ENCODE results near the gene CIRBP.

The CIRBP gene

DNA sequence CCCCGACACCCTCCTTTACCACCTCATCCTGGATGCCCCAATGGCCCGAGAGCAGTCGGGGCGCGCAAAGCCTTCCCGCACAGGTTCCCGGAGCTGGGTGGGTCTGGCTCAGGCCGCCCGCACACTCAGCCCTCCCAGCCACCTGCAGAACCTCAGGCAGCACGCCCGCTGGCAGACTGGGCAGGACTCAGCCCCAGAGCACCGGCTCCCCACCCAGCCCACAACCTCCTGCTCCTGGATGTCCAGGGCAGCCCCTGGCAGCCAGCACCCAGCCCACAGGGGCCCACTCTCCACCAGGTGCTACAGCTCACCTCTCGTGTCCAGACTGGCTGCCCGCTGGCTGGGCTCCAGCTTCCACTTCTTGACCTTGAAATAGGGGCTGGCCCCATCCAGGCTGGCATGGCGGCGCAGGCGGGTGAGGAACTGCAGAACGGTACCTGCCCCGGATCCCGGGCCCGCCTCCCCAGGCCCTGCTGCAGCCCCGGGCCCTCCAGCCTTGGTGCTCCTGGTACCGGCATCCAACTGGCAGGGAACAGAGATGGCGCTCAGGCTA lies 35.9 kb upstream of the CIRBP start:
- Histone ChIP-seq H2BK120ac (ENCODE audit: insufficient read depth, low read length, poor library complexity) (no peak overlapping the region), H3K4me1 (ENCODE audit: control insufficient read depth in 1 of 2, insufficient read depth in 2 of 2, low read length in 2 of 2) (peaks cover 9 to 20% of the 10 kb centered on the region in 2 experiments), H4K91ac (ENCODE audit: low read depth, low read length) (no peak overlapping the region), H3K23ac (ENCODE audit: low read length) (no peak overlapping the region), H2BK12ac (ENCODE audit: low read length) (no peak overlapping the region), H3K9me3 (ENCODE audit: insufficient read depth, low read depth, low read length) (peaks cover 5% of the 10 kb centered on the region), H3K36me3 (ENCODE audit: control insufficient read depth in 1 of 2, insufficient read depth in 2 of 2, low read length in 2 of 2) (peaks cover 35 to 45% of the 10 kb centered on the region in 2 experiments), H3K79me2 (ENCODE audit: control insufficient read depth, insufficient read depth, low read length, poor library complexity) (peaks cover 1% of the 10 kb centered on the region), H3K27ac (ENCODE audit: low read depth, low read length) (no peak overlapping the region), H2BK5ac (ENCODE audit: low read depth, low read length, poor library complexity) (no peak overlapping the region), H4K12ac (ENCODE audit: low read depth, low read length) (no peak overlapping the region), H3K4ac (ENCODE audit: low read depth, low read length) (no peak overlapping the region), H3K4me3 (ENCODE audit: low read depth, low read length) (no peak overlapping the region), H3K27me3 (ENCODE audit: insufficient read depth, low read length) (no peaks in the 10 kb centered on the region), H2AFZ (ENCODE audit: insufficient read depth, low read length, poor library complexity) (no peak overlapping the region), H2AK5ac (ENCODE audit: low read length) (no peak overlapping the region), H3K9ac (ENCODE audit: low read length) (no peak overlapping the region), H3K14ac (ENCODE audit: low read length) (no peak overlapping the region), H3K4me2 (ENCODE audit: low read length) (no peak overlapping the region), H4K8ac (ENCODE audit: low read depth, low read length) (no peak overlapping the region), H3K79me1 (ENCODE audit: low read length) (peaks cover 6% of the 10 kb centered on the region), H3K18ac (ENCODE audit: low read length) (no peak overlapping the region)
- no peak for DNase-seq
- no CpG with 5 or more reads among the region's 24 CpGs for WGBS (ENCODE audit: extremely low coverage, insufficient coverage, insufficient read length)

DNA sequence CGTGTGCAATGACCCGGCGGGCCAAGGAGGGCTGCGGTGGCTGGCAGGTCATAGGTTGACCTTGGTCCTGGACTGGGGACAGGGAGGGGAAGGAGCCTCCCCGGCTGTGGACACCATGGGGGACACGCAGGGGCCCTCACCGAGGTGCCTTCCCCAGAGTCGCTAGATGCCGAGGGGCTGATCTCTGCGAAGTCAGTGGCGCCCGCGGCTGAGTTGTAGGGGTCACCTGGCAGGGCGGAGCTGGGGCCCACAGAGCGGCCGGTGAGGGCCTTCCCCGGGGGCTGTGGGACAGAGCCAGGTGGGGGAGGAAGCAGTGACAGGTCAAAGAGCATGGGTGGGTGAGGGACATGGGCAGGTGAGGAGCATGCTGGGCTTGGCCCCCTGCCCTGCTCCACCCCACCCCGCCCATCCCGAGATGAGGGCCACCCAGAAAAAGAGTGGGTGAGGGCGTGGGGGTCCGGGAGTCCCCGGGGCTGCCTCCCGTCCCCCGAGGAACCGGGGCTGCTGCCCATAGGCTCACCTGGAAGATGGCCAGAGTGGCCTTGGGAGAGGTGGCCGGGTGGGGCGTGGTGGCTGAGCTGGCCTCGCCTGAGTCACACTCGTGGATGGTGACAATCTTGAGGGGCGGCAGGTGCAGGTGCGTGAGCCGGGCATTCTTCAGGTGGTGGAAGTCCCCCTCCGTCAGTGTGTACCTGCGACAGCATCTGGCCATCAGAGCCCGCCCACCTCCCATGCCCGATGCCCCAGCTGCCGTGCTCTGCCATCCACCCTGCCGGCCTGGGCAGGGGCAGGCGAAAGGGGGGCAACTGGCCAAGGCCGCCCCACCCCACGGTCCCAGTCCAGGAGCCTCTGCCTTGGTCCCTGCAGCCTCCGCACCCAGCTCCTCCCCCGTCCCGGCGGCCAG lies 34.8 kb upstream of the CIRBP start:
- no peak for DNase-seq
- no peak overlapping the region for H2AK5ac ChIP-seq (ENCODE audit: low read length)
- no peak overlapping the region for H3K18ac ChIP-seq (ENCODE audit: low read length)
- peaks cover 1% of the 10 kb centered on the region for H3K79me2 ChIP-seq (ENCODE audit: control insufficient read depth, insufficient read depth, low read length, poor library complexity)
- no peak overlapping the region for H3K4me3 ChIP-seq (ENCODE audit: low read depth, low read length)
- no peak overlapping the region for H2BK120ac ChIP-seq (ENCODE audit: insufficient read depth, low read length, poor library complexity)
- no peak overlapping the region for H2BK12ac ChIP-seq (ENCODE audit: low read length)
- no CpG with 5 or more reads among the region's 45 CpGs for WGBS (ENCODE audit: extremely low coverage, insufficient coverage, insufficient read length)
- H3K27me3 ChIP-seq (ENCODE audit: insufficient read depth, low read length): no peaks in the 10 kb centered on the region
- H3K79me1 ChIP-seq (ENCODE audit: low read length): peaks cover 8% of the 10 kb centered on the region
- H3K9me3 ChIP-seq (ENCODE audit: insufficient read depth, low read depth, low read length): peaks cover 5% of the 10 kb centered on the region
- H3K4ac ChIP-seq (ENCODE audit: low read depth, low read length): no peak overlapping the region
- no peak overlapping the region for H3K9ac ChIP-seq (ENCODE audit: low read length)
- H2BK5ac ChIP-seq (ENCODE audit: low read depth, low read length, poor library complexity): no peak overlapping the region
- H4K12ac ChIP-seq (ENCODE audit: low read depth, low read length): no peak overlapping the region
- H2AFZ ChIP-seq (ENCODE audit: insufficient read depth, low read length, poor library complexity): no peak overlapping the region
- no peak overlapping the region for H3K14ac ChIP-seq (ENCODE audit: low read length)
- H3K23ac ChIP-seq (ENCODE audit: low read length): no peak overlapping the region
- H3K27ac ChIP-seq (ENCODE audit: low read depth, low read length): no peak overlapping the region
- no peak overlapping the region for H3K4me2 ChIP-seq (ENCODE audit: low read length)
- no peak overlapping the region for H4K8ac ChIP-seq (ENCODE audit: low read depth, low read length)
- peaks cover 30 to 35% of the 10 kb centered on the region in 2 experiments for H3K36me3 ChIP-seq (ENCODE audit: control insufficient read depth in 1 of 2, insufficient read depth in 2 of 2, low read length in 2 of 2)
- H4K91ac ChIP-seq (ENCODE audit: low read depth, low read length): no peak overlapping the region
- H3K4me1 ChIP-seq (ENCODE audit: control insufficient read depth in 1 of 2, insufficient read depth in 2 of 2, low read length in 2 of 2): peaks cover 9 to 20% of the 10 kb centered on the region in 2 experiments

DNA sequence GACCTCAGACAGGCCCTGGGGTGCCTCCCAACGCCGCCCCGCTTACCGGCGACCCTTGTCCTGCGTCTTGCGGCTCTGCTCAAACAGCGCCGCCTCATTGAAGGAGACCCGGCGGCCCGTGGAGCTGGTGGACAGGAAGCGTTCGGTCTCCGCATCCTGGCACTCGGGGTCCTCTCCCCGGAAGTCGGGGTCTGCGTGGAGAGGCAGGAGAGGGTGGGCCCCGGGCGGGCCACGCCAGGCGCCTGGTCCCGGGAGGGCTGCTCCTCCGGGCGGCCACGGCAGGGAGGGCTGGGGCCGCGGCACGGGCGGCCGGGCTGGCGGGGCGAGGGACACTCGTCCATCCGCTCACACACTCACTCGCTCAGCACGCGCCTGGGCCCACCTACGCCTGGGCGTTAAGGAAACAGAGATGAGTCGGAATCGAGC lies 34.2 kb upstream of the CIRBP start:
- no peak overlapping the region for H3K4me2 ChIP-seq (ENCODE audit: low read length)
- H4K91ac ChIP-seq (ENCODE audit: low read depth, low read length): no peak overlapping the region
- H3K14ac ChIP-seq (ENCODE audit: low read length): no peak overlapping the region
- no peak for DNase-seq
- no peaks in the 10 kb centered on the region for H3K27me3 ChIP-seq (ENCODE audit: insufficient read depth, low read length)
- no peak overlapping the region for H3K4me3 ChIP-seq (ENCODE audit: low read depth, low read length)
- no peak overlapping the region for H3K4ac ChIP-seq (ENCODE audit: low read depth, low read length)
- peaks cover 30 to 34% of the 10 kb centered on the region in 2 experiments for H3K36me3 ChIP-seq (ENCODE audit: control insufficient read depth in 1 of 2, insufficient read depth in 2 of 2, low read length in 2 of 2)
- H2BK12ac ChIP-seq (ENCODE audit: low read length): no peak overlapping the region
- H3K79me1 ChIP-seq (ENCODE audit: low read length): peaks cover 9% of the 10 kb centered on the region
- peaks cover 5% of the 10 kb centered on the region for H3K9me3 ChIP-seq (ENCODE audit: insufficient read depth, low read depth, low read length)
- H3K27ac ChIP-seq (ENCODE audit: low read depth, low read length): no peak overlapping the region
- H3K18ac ChIP-seq (ENCODE audit: low read length): no peak overlapping the region
- H2BK5ac ChIP-seq (ENCODE audit: low read depth, low read length, poor library complexity): no peak overlapping the region
- H2BK120ac ChIP-seq (ENCODE audit: insufficient read depth, low read length, poor library complexity): no peak overlapping the region
- peaks cover 1% of the 10 kb centered on the region for H3K79me2 ChIP-seq (ENCODE audit: control insufficient read depth, insufficient read depth, low read length, poor library complexity)
- H4K8ac ChIP-seq (ENCODE audit: low read depth, low read length): no peak overlapping the region
- no CpG with 5 or more reads among the region's 43 CpGs for WGBS (ENCODE audit: extremely low coverage, insufficient coverage, insufficient read length)
- H2AFZ ChIP-seq (ENCODE audit: insufficient read depth, low read length, poor library complexity): no peak overlapping the region
- H3K9ac ChIP-seq (ENCODE audit: low read length): no peak overlapping the region
- peaks cover 9 to 25% of the 10 kb centered on the region in 2 experiments for H3K4me1 ChIP-seq (ENCODE audit: control insufficient read depth in 1 of 2, insufficient read depth in 2 of 2, low read length in 2 of 2)
- no peak overlapping the region for H4K12ac ChIP-seq (ENCODE audit: low read depth, low read length)
- H2AK5ac ChIP-seq (ENCODE audit: low read length): no peak overlapping the region
- H3K23ac ChIP-seq (ENCODE audit: low read length): no peak overlapping the region

DNA sequence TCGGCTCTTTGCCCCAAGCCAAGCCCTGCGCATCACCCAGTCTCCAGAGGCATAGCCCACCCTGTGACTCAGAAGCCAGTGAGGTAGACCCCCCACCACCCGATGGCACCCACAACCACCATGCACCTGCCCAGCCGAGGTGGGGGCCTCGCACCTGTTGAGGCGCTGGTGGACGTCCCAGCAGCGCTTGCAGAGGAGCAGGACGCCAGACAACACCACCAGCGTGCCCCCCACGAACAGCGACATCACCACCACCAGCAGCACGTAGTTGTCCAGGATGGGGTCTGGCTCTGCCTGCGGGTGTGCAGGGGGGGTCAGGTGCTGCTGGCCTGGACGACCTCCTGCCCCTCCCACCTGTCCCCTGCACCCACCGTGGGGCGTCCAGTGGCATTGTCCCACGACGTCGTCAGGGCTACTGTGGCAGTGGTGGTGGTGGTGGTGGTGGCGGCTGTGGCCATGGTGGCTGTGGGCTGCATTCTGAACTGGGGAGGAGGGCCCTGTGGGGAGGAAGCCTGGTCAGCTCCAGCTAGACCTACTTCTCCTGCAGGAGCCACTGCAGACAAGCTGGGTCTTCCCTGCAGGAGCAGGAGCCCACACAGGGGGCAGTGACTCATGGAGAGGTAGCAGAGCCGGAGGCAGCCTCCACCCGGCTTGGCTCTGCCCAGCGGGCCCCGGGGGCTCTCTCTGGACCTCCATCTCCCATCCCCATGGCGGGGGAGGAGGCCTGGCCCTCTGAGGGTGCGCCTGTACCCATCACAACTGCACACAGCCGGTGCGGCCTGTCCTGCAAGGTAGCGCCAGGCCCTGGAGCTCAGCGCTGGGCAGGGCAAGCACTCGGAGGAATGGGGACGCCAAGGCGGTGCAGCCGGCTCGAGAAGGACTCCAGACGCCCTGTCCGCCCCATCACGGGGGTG lies 33.2 kb upstream of the CIRBP start:
- no peak overlapping the region for H2AK5ac ChIP-seq (ENCODE audit: low read length)
- H2BK5ac ChIP-seq (ENCODE audit: low read depth, low read length, poor library complexity): no peak overlapping the region
- no peak overlapping the region for H4K12ac ChIP-seq (ENCODE audit: low read depth, low read length)
- H3K14ac ChIP-seq (ENCODE audit: low read length): no peak overlapping the region
- H3K4me3 ChIP-seq (ENCODE audit: low read depth, low read length): no peak overlapping the region
- peaks cover 9 to 25% of the 10 kb centered on the region in 2 experiments for H3K4me1 ChIP-seq (ENCODE audit: control insufficient read depth in 1 of 2, insufficient read depth in 2 of 2, low read length in 2 of 2)
- peak; percentile 60 to 71 for DNase-seq
- H2BK120ac ChIP-seq (ENCODE audit: insufficient read depth, low read length, poor library complexity): no peak overlapping the region
- no peak overlapping the region for H3K9ac ChIP-seq (ENCODE audit: low read length)
- no peak overlapping the region for H2AFZ ChIP-seq (ENCODE audit: insufficient read depth, low read length, poor library complexity)
- peaks cover 30 to 31% of the 10 kb centered on the region in 2 experiments for H3K36me3 ChIP-seq (ENCODE audit: control insufficient read depth in 1 of 2, insufficient read depth in 2 of 2, low read length in 2 of 2)
- no peak overlapping the region for H3K4ac ChIP-seq (ENCODE audit: low read depth, low read length)
- H3K27ac ChIP-seq (ENCODE audit: low read depth, low read length): no peak overlapping the region
- H2BK12ac ChIP-seq (ENCODE audit: low read length): no peak overlapping the region
- H3K4me2 ChIP-seq (ENCODE audit: low read length): peak overlapping the region; percentile 43
- no peaks in the 10 kb centered on the region for H3K27me3 ChIP-seq (ENCODE audit: insufficient read depth, low read length)
- peaks cover 5% of the 10 kb centered on the region for H3K9me3 ChIP-seq (ENCODE audit: insufficient read depth, low read depth, low read length)
- no CpG with 5 or more reads among the region's 39 CpGs for WGBS (ENCODE audit: extremely low coverage, insufficient coverage, insufficient read length)
- peaks cover 1% of the 10 kb centered on the region for H3K79me2 ChIP-seq (ENCODE audit: control insufficient read depth, insufficient read depth, low read length, poor library complexity)
- H4K8ac ChIP-seq (ENCODE audit: low read depth, low read length): no peak overlapping the region
- H3K18ac ChIP-seq (ENCODE audit: low read length): no peak overlapping the region
- H3K23ac ChIP-seq (ENCODE audit: low read length): no peak overlapping the region
- H3K79me1 ChIP-seq (ENCODE audit: low read length): peaks cover 10% of the 10 kb centered on the region
- H4K91ac ChIP-seq (ENCODE audit: low read depth, low read length): no peak overlapping the region
